Mesenchymal stem cell (in vitro differentiated cells and primary cell): ENCODE measurements around the gene CTBP2.

Experiments used
- DNase-seq: peaks from one replicate; pipeline ENCODE4 v3.0.0-alpha.2; 2013
- H2AFZ ChIP-seq: one replicate; pipeline ENCODE4 v1.6.1; 2013; ENCODE audit warnings: low read depth, mild to moderate bottlenecking, control low read depth, inconsistent platforms, low read length, moderate library complexity
- H2AK5ac ChIP-seq: 2 replicates; pipeline ENCODE4 v1.6.1; 2013; ENCODE audit warnings: low read length, moderate library complexity, mild to moderate bottlenecking, inconsistent platforms; ENCODE audit not compliant: severe bottlenecking
- H2BK120ac ChIP-seq: one replicate; pipeline ENCODE4 v1.6.1; 2013; ENCODE audit warnings: low read depth, mild to moderate bottlenecking, inconsistent platforms, low read length, moderate library complexity
- H2BK12ac ChIP-seq, 2 experiments: one replicate each; pipeline ENCODE4 v1.6.1; 2013; ENCODE audit warnings: inconsistent platforms in 2 of 2, low read length in 2 of 2, mild to moderate bottlenecking in 2 of 2, moderate library complexity in 2 of 2, control low read depth in 1 of 2
- H2BK15ac ChIP-seq: one replicate; pipeline ENCODE4 v1.6.1; 2013; ENCODE audit warnings: mild to moderate bottlenecking, low read depth, inconsistent platforms; ENCODE audit not compliant: poor library complexity, severe bottlenecking
- H2BK5ac ChIP-seq: 2 replicates; pipeline ENCODE4 v1.6.1; 2013; ENCODE audit warnings: low read depth, mild to moderate bottlenecking, low read length, control low read depth, inconsistent platforms; ENCODE audit not compliant: poor library complexity, severe bottlenecking
- H3K14ac ChIP-seq, 2 experiments: one replicate each; pipeline ENCODE4 v1.6.1; 2013; ENCODE audit warnings: inconsistent platforms in 2 of 2, low read length in 2 of 2, control low read depth in 1 of 2, mild to moderate bottlenecking in 1 of 2, moderate library complexity in 1 of 2
- H3K18ac ChIP-seq, 2 experiments: one replicate each; pipeline ENCODE4 v1.6.1; 2013; ENCODE audit warnings: inconsistent platforms in 2 of 2, low read length in 2 of 2, control low read depth in 1 of 2, low read depth in 1 of 2, mild to moderate bottlenecking in 1 of 2
- H3K23ac ChIP-seq, 2 experiments: one replicate each; pipeline ENCODE4 v1.6.1; 2013; ENCODE audit warnings: inconsistent platforms in 2 of 2, low read length in 2 of 2, mild to moderate bottlenecking in 2 of 2, moderate library complexity in 2 of 2, control low read depth in 1 of 2
- H3K27ac ChIP-seq: 2 replicates; pipeline ENCODE4 v1.5.1; 2013; ENCODE audit warnings: mild to moderate bottlenecking, moderate library complexity, low read length, control low read depth, inconsistent platforms; ENCODE audit not compliant: poor library complexity, severe bottlenecking
- H3K27me3 ChIP-seq, 2 experiments: 2 replicates each; pipeline versions ENCODE4 v1.6.1 to v1.7.0; 2013; ENCODE audit warnings: low read length in 2 of 2, mild to moderate bottlenecking in 2 of 2, moderate library complexity in 2 of 2, control low read depth in 1 of 2, inconsistent platforms in 1 of 2; ENCODE audit not compliant: control insufficient read depth in 1 of 2, insufficient read depth in 1 of 2
- H3K36me3 ChIP-seq, 2 experiments: 2 replicates each; pipeline versions ENCODE4 v1.6.1 to v1.7.0; 2013; ENCODE audit warnings: low read length in 2 of 2, control low read depth in 1 of 2, inconsistent platforms in 1 of 2, low read depth in 1 of 2, mild to moderate bottlenecking in 1 of 2; ENCODE audit not compliant: insufficient read depth in 2 of 2, control insufficient read depth in 1 of 2
- H3K4ac ChIP-seq, 2 experiments: one replicate each; pipeline ENCODE4 v1.6.1; 2013; ENCODE audit warnings: inconsistent platforms in 2 of 2, low read length in 2 of 2, mild to moderate bottlenecking in 2 of 2, moderate library complexity in 2 of 2, control low read depth in 1 of 2, low read depth in 1 of 2
- H3K4me1 ChIP-seq: 2 replicates; pipeline ENCODE4 v1.6.1; 2013; ENCODE audit warnings: low read depth, low read length, control low read depth; ENCODE audit not compliant: control insufficient read depth, insufficient read depth
- H3K4me2 ChIP-seq: 2 replicates; pipeline ENCODE4 v1.6.1; 2013; ENCODE audit warnings: low read length, mild to moderate bottlenecking, inconsistent platforms; ENCODE audit not compliant: poor library complexity, severe bottlenecking
- H3K4me3 ChIP-seq, 2 experiments: 2 replicates each; pipeline versions ENCODE4 v1.5.1 to v1.7.0; 2013; ENCODE audit warnings: low read length in 2 of 2, mild to moderate bottlenecking in 2 of 2, control low read depth in 1 of 2, low read depth in 1 of 2; ENCODE audit not compliant: insufficient read depth in 1 of 2
- H3K79me1 ChIP-seq: replicated peaks from 2 replicates; pipeline ENCODE4 v1.6.1; 2013; ENCODE audit warnings: mild to moderate bottlenecking, control low read depth, low read length, inconsistent platforms; ENCODE audit not compliant: poor library complexity, severe bottlenecking
- H3K9ac ChIP-seq: 2 replicates; pipeline ENCODE4 v1.7.0; 2013; ENCODE audit warnings: mild to moderate bottlenecking, low read length, moderate library complexity
- H3K9me3 ChIP-seq: 2 replicates; pipeline ENCODE4 v1.7.0; 2013; ENCODE audit warnings: mild to moderate bottlenecking, low read length; ENCODE audit not compliant: control insufficient read depth
- H4K8ac ChIP-seq: one replicate; pipeline ENCODE4 v1.6.1; 2013; ENCODE audit warnings: inconsistent platforms, mild to moderate bottlenecking, low read length, moderate library complexity
- H4K91ac ChIP-seq: one replicate; pipeline ENCODE4 v1.6.1; 2013; ENCODE audit warnings: mild to moderate bottlenecking, low read length, inconsistent platforms
- WGBS: methylation state at CpG from one replicate; pipeline ENCODE4 v1.1.7; 2013; ENCODE audit warnings: mixed read lengths; 5-methylcytosine and 5-hydroxymethylcytosine counted together

The CTBP2 gene

DNA sequence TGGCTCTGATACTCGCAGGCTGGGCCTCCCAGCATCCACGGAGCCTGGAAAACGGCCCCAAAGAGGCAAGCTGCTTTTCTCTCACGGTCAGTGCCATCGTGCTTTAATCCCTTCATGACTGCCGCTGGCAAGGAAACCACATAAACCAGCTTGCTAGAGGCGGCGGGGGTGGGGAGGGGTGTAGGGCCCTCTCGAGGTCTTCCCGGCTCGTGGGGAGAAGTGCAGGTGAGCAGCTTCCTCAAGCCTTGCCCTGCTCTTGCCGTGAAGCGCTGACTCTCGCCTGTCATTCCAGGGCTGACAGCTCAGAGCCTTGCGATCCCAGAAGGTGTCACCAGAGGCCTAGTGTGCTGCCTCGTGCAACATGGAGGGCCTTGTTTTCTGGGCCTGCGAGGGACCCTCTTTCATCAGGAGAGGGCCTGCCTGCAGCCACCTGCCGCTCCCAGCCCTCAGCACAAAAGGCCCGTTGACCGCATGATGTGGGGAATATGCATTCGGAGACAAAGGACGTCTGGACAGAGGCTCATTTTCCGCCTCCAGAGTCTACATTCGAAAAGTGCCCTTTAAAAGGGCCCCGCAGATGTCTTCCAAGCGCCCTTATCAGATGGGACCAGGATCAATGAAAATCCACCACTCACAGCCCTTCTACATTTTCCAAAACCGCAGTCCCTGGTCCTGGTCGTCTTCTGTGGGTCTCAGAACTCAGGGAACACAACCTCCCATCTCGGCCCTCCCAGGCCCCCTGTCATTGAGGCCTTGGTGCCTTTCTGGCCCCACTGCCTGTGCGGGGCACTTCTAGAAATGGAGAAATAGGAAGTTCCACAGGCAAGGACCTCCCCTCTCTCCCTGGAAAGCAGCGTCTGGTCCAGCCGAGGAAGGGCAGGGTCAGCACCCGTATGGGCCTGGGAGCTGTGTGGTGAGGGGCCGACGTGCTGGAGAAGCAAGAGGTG is 159.7 kb downstream of the CTBP2 start:
- Histone ChIP-seq H3K14ac (no peak overlapping the region), H3K79me1 (peaks cover 76% of the 10 kb centered on the region), H3K9ac (peak overlapping the region; percentile 38), H2AK5ac (no peak overlapping the region), H2BK15ac (no peak overlapping the region), H4K8ac (no peak overlapping the region), H2AFZ (no peak overlapping the region), H3K4ac (no peak overlapping the region), H3K27me3 (no peaks in the 10 kb centered on the region), H2BK12ac (no peak overlapping the region), H3K36me3 (peaks cover 68 to 96% of the 10 kb centered on the region in 2 experiments), H3K4me2 (no peak overlapping the region), H4K91ac (no peak overlapping the region), H3K27ac (no peak overlapping the region), H3K23ac (no peak overlapping the region), H2BK120ac (no peak overlapping the region), H3K4me1 (no peaks in the 10 kb centered on the region), H2BK5ac (no peak overlapping the region), H3K4me3 (no peak overlapping the region), H3K9me3 (no peaks in the 10 kb centered on the region), H3K18ac (no peak overlapping the region)
- DNase-seq: no peak
- WGBS: 91% methylated on average over 35 of the region's 35 CpGs

DNA sequence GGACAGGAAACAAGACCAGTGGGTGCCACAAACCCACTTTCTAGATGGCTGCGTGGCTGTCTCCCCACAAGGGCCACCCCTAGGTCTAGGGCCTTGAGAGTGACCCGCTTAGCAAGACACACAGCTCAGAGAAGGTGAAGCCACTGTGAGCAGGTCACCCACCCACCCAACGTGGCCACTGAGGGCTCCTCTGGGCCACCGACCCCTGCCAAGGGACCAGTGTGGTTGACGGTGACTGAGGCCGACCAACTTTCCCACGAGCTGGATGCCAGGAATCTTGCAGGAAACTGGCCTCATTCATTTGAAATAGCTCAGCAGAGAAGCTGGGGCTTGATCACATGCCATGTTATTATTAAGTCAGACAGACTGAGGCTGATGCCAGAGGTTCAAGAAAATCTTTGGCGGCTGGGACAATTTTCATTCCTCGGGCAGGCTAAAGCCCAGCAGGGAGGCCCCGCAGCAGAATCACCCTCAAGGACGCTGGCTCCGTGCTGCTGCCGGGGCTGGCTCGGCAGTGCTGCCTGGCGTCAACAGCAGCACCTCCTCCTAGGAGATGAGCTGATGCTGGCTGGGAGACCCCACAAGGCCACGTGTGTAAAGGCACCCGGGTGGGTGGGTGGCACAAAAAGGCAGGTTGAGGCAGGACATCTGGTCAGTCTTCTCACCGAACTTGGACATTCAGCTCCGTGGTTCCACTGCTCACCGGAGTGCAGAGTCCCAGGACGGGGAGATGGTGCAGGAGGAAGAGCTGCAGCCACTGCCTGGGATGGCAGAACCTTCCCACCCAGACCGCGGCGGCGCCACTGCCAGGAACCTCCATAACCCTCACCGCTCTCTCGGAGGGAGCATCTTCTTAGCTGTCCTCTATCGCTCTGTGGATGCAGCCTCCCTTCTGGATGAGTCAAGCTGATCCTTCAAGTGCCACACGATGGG is 160.7 kb downstream of the CTBP2 start:
- no peak overlapping the region for H3K4me2 ChIP-seq
- no peak overlapping the region for H3K4me3 ChIP-seq
- no peaks in the 10 kb centered on the region for H3K27me3 ChIP-seq
- H3K4me1 ChIP-seq: no peaks in the 10 kb centered on the region
- H2BK5ac ChIP-seq: no peak overlapping the region
- H3K4ac ChIP-seq: no peak overlapping the region
- H2AK5ac ChIP-seq: no peak overlapping the region
- no peak overlapping the region for H3K23ac ChIP-seq
- H3K14ac ChIP-seq: peak overlapping the region in 1 of 2 experiments; percentile 45
- peaks cover 71 to 96% of the 10 kb centered on the region in 2 experiments for H3K36me3 ChIP-seq
- no peak overlapping the region for H3K27ac ChIP-seq
- 96% methylated on average over 29 of the region's 29 CpGs for WGBS
- no peak overlapping the region for H4K8ac ChIP-seq
- no peak overlapping the region for H3K18ac ChIP-seq
- peak overlapping the region; percentile 38 for H3K9ac ChIP-seq
- H4K91ac ChIP-seq: no peak overlapping the region
- H3K9me3 ChIP-seq: no peaks in the 10 kb centered on the region
- H2BK15ac ChIP-seq: no peak overlapping the region
- no peak for DNase-seq
- H3K79me1 ChIP-seq: peaks cover 73% of the 10 kb centered on the region
- H2BK12ac ChIP-seq: no peak overlapping the region
- no peak overlapping the region for H2BK120ac ChIP-seq
- H2AFZ ChIP-seq: no peak overlapping the region

DNA sequence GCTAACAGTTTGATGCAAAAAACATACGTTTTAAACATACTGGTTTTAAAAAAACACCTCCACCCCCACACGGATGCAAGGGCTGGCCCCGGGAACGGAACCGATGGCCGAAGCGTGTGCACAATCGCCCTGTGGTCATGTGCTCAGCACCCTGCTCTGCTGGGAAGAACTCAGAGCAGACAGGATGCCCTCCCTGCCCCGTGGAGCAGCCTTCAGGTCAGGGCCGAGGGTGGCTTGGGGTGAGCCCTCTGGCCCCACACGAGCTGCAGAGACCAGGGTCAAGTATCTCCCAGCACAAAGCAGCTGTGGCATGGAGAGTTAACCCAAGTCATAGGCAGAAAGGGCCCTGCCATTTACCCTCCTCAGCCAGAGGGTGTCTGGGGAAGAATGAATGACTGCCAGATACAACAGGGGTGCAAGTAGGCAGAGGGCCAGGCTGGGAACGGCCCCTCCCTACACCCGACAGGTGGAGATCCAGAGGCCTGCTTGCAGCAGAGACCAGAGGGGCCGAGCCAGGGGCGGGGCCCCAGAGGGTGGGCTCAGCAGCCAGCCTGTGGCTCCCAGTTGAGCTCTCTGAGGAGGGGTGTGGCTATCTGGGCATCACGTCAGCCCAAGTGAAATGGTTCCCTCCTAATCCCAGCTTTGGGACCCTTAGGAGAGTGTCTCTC is 161.6 kb downstream of the CTBP2 start:
- no peaks in the 10 kb centered on the region for H3K9me3 ChIP-seq
- no peak overlapping the region for H3K14ac ChIP-seq
- no peak overlapping the region for H4K91ac ChIP-seq
- H3K23ac ChIP-seq: no peak overlapping the region
- H3K4me1 ChIP-seq: peaks cover 2% of the 10 kb centered on the region
- DNase-seq: no peak
- no peak overlapping the region for H3K27ac ChIP-seq
- no peak overlapping the region for H2BK12ac ChIP-seq
- H3K4me3 ChIP-seq: no peak overlapping the region
- no peak overlapping the region for H4K8ac ChIP-seq
- peaks cover 66% of the 10 kb centered on the region for H3K79me1 ChIP-seq
- H3K4ac ChIP-seq: no peak overlapping the region
- H2BK120ac ChIP-seq: no peak overlapping the region
- peaks cover 80 to 99% of the 10 kb centered on the region in 2 experiments for H3K36me3 ChIP-seq
- H3K27me3 ChIP-seq: no peaks in the 10 kb centered on the region
- no peak overlapping the region for H2AK5ac ChIP-seq
- H3K9ac ChIP-seq: no peak overlapping the region
- WGBS: 95% methylated on average over 16 of the region's 16 CpGs
- no peak overlapping the region for H2BK15ac ChIP-seq
- H3K18ac ChIP-seq: no peak overlapping the region
- no peak overlapping the region for H2AFZ ChIP-seq
- H2BK5ac ChIP-seq: no peak overlapping the region
- no peak overlapping the region for H3K4me2 ChIP-seq
